CD4-positive, alpha-beta T cell treated with Interferon alpha-2 for 1 hour (primary cell): ENCODE data around the gene LYSMD4.

Source experiments
- DNase-seq, 2 donors: peaks; one replicate each; pipeline ENCODE4 v3.0.0-alpha.2; 2020 to 2022

The LYSMD4 gene

GRCh38 chr15:99704444-99704838 lies 28.8 kb downstream of the LYSMD4 start:
- DNase-seq, result peak; percentile 48 to 82

GRCh38 chr15:99703603-99704443 lies 29.4 kb downstream of the LYSMD4 start:
- DNase-seq, result peak; percentile 33 to 53

GRCh38 chr15:99702895-99703602 lies 30.2 kb downstream of the LYSMD4 start:
- DNase-seq, result no peak

- DNase-seq, result no peak
Measured at GRCh38 chr15:99696096-99696495, 37.1 kb downstream of the LYSMD4 start.

GRCh38 chr15:99692825-99693224 lies 40.4 kb downstream of the LYSMD4 start:
- DNase-seq, result no peak

- no peak for DNase-seq
Measured at GRCh38 chr15:99686290-99686689, 46.9 kb downstream of the LYSMD4 start.

GRCh38 chr15:99683000-99683670 lies 50.1 kb downstream of the LYSMD4 start:
- DNase-seq, result peak in 1 of 2 donors; percentile 27

GRCh38 chr15:99682455-99682854 lies 50.8 kb downstream of the LYSMD4 start:
- DNase-seq, result no peak

GRCh38 chr15:99681990-99682389 lies 51.2 kb downstream of the LYSMD4 start:
- no peak for DNase-seq

- DNase-seq, result no peak
Measured at GRCh38 chr15:99680276-99680675, 53.0 kb downstream of the LYSMD4 start.

- no peak for DNase-seq
Measured at GRCh38 chr15:99677540-99678134, 55.6 kb downstream of the LYSMD4 start.
